ENCODE measurements around the gene FBLN2. TPM values are rescaled to one million over a fixed set of nuclear protein-coding genes. Genes with fewer than 3 reads are reported as not detected.

Gene FBLN2
- polyA plus RNA-seq, 1 experiment, result 248 TPM

DNA sequence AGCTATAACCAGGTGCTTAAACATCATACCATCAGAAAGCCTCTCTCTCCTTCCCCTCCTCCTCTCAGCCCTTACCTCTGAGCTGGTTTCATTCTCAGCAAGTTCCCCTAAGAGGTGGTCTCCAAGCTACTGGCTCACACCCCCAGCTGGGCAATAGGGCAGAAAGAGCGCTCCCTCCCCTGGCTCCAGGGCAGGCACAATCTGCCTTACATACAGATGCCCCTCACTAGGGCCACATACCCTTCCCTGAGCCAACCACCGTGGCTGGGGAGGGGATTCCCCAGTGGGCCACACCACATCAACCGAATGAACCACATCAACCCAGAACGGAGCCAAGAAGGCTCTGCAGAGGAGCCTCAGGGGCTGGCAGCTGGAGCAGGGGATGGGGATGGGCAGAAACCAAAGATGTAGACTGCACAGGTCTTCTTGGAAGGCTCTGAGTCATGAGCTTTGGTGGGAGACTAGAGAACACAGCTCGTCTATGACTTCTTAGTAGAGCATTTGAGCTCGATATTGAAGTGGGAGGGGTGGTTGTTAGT lies 4.6 kb upstream of the FBLN2 start:
- peak; percentile 58 for DNase-seq (ENCODE audit: low read depth)
- ChIA-PET CTCF (interaction anchor here (0.6 to 1.4 kb wide), 5 partner anchors 37 to 235 kb away, joined by 3 to 4 read pairs (median 3); no protein-coding TSS in a partner anchor), POLR2A (interaction anchor here (0.6 kb wide), 2 partner anchors 580 to 820 kb away, joined by 3 read pairs; partner anchors contain the start of genes CHCHD4 and TMEM43)
- H3K4me3 ChIP-seq (ENCODE audit: low read depth, low read length), result no peak overlapping the region
- H3K27me3 ChIP-seq (ENCODE audit: control insufficient read depth, insufficient read depth, low read length), result no peaks in the 10 kb centered on the region
- H3K36me3 ChIP-seq (ENCODE audit: control insufficient read depth, insufficient read depth, low read length), result no peaks in the 10 kb centered on the region
- TF ChIP-seq, protein P1, sequence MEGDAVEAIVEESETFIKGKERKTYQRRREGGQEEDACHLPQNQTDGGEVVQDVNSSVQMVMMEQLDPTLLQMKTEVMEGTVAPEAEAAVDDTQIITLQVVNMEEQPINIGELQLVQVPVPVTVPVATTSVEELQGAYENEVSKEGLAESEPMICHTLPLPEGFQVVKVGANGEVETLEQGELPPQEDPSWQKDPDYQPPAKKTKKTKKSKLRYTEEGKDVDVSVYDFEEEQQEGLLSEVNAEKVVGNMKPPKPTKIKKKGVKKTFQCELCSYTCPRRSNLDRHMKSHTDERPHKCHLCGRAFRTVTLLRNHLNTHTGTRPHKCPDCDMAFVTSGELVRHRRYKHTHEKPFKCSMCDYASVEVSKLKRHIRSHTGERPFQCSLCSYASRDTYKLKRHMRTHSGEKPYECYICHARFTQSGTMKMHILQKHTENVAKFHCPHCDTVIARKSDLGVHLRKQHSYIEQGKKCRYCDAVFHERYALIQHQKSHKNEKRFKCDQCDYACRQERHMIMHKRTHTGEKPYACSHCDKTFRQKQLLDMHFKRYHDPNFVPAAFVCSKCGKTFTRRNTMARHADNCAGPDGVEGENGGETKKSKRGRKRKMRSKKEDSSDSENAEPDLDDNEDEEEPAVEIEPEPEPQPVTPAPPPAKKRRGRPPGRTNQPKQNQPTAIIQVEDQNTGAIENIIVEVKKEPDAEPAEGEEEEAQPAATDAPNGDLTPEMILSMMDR (IDR thresholded peaks at IDR 0.05; ENCODE audit: insufficient read depth, low read depth, low read length), result no peak

- POLR2A ChIA-PET, result no interaction called here
- TF ChIP-seq, protein P1 (IDR thresholded peaks at IDR 0.05; ENCODE audit: insufficient read depth, low read depth, low read length), result no peak
- DNase-seq (ENCODE audit: low read depth), result no peak
- H3K27me3 ChIP-seq (ENCODE audit: control insufficient read depth, insufficient read depth, low read length), result no peaks in the 10 kb centered on the region
- CTCF ChIA-PET, result interaction anchor here (1.4 kb wide), 1 partner anchor 51 kb away, joined by 4 read pairs; no protein-coding TSS in a partner anchor
- no peak overlapping the region for H3K4me3 ChIP-seq (ENCODE audit: low read depth, low read length)
- no peaks in the 10 kb centered on the region for H3K36me3 ChIP-seq (ENCODE audit: control insufficient read depth, insufficient read depth, low read length)
These were observed 3.8 kb upstream of the FBLN2 start for GRCh38 chr3:13544951-13545651.

- no peak for DNase-seq (ENCODE audit: low read depth)
- ChIA-PET POLR2A (no interaction called here), CTCF (interaction anchor here (1.0 to 1.7 kb wide), 2 partner anchors 49 to 51 kb away, joined by 4 read pairs; no protein-coding TSS in a partner anchor)
- no peak overlapping the region for H3K4me3 ChIP-seq (ENCODE audit: low read depth, low read length)
- no peaks in the 10 kb centered on the region for H3K36me3 ChIP-seq (ENCODE audit: control insufficient read depth, insufficient read depth, low read length)
- H3K27me3 ChIP-seq (ENCODE audit: control insufficient read depth, insufficient read depth, low read length), result no peaks in the 10 kb centered on the region
- TF ChIP-seq, protein P1 (IDR thresholded peaks at IDR 0.05; ENCODE audit: insufficient read depth, low read depth, low read length), result no peak
These were observed 2.9 kb upstream of the FBLN2 start for GRCh38 chr3:13545952-13546454.

DNA sequence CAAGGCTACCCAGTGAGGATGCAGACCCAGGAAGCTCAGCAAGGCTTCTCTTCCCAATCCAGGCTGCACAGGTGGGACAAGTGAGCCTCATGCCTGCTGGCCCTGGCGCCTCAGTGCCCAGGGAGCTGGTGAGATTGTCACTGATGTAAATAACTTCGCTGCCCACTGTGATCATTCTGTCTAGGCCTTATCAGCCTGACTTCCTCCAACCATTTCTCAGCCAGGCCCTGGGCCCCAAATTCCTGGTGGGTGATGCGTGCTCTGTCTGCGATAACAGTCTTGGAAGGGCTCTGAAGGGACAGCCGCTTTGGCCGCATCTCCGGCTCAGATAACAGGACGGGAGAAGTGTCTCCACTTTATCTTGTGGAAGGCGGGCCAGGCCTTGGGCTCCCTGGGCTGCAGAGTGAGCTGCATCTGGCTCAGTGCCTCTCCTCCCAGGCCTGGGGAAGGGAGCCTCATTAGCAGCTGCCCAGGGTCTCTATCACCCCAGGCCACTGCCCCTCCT lies 2.2 kb upstream of the FBLN2 start:
- no peak overlapping the region for H3K4me3 ChIP-seq (ENCODE audit: low read depth, low read length)
- POLR2A ChIA-PET, result no interaction called here
- TF ChIP-seq, protein P1 (IDR thresholded peaks at IDR 0.05; ENCODE audit: insufficient read depth, low read depth, low read length), result no peak
- CTCF ChIA-PET, result interaction anchor here (1.0 to 1.7 kb wide), 2 partner anchors 50 to 51 kb away, joined by 4 read pairs; no protein-coding TSS in a partner anchor
- no peaks in the 10 kb centered on the region for H3K27me3 ChIP-seq (ENCODE audit: control insufficient read depth, insufficient read depth, low read length)
- no peaks in the 10 kb centered on the region for H3K36me3 ChIP-seq (ENCODE audit: control insufficient read depth, insufficient read depth, low read length)
- no peak for DNase-seq (ENCODE audit: low read depth)
